HepG2 (cell line): ENCODE measurements around the gene SLC6A7. TPM values are rescaled to one million over a fixed set of nuclear protein-coding genes. Genes with fewer than 3 reads are reported as not detected.

Experiments used
- ATAC-seq: fragments of 200-7000 bp; cut with Tn5 transposase; 3 replicates; pipeline ENCODE4 v1.9.1; 2020; ENCODE audit warnings: mild to moderate bottlenecking, moderate library complexity
- BruUV-seq: library from RNA; stranded (reverse); fragments of 400-500 nt; replicated peaks from 2 replicates; lab custom pipeline; 2021; lab: Mats Ljungman, UMichigan
- CTCF ChIA-PET: fragments of 300-600 bp; formaldehyde crosslinking; extraction: SDS; loops from one replicate; lab custom pipeline; 2021; ENCODE audit warnings: low total read pairs, inconsistent platforms, low intra/inter-chr PET ratio; lab: Yijun Ruan, JAX
- POLR2A ChIA-PET: fragments of 350-600 bp; sonication (Branson Sonifier 250); formaldehyde crosslinking; loops from one replicate; lab custom pipeline; 2020; ENCODE audit warnings: antibody characterized with exemption, inconsistent platforms; lab: Yijun Ruan, JAX
- DNase-seq: peaks from one replicate; pipeline ENCODE4 v3.0.0-alpha.2; 2015; ENCODE audit warnings: low spot score
- FAIRE-seq: peaks from 3 replicates; lab custom pipeline; 2011; peaks lifted over from hg19 to GRCh38; lab: Jason Lieb, UNC
- H2AFZ ChIP-seq: one replicate; pipeline ENCODE4 v1.6.1; 2011; ENCODE audit warnings: low read length, inconsistent platforms
- H3K27ac ChIP-seq: fragments of 300-600 bp; 3 replicates; pipeline ENCODE4 v1.8.0; 2011; ENCODE audit warnings: mixed run types, mild to moderate bottlenecking, mixed read lengths, low read length, inconsistent platforms; ENCODE audit not compliant: insufficient read depth; ENCODE audit errors: extremely low read length
- H3K27me3 ChIP-seq, 2 experiments: fragments of 200-600 bp in 1 of 2; 2 replicates in 1 of 2; 3 replicates in 1 of 2; pipeline versions ENCODE4 v1.6.0 to v1.8.0; 2011; ENCODE audit warnings: low read length in 2 of 2, mild to moderate bottlenecking in 2 of 2, moderate library complexity in 2 of 2, inconsistent platforms in 1 of 2; ENCODE audit not compliant: insufficient read depth in 2 of 2, control insufficient read depth in 1 of 2
- H3K36me3 ChIP-seq, 2 experiments: fragments of 200-600 bp in 1 of 2; replicated peaks in 1 of 2; 2 replicates in 1 of 2; 3 replicates in 1 of 2; pipeline versions ENCODE4 v1.5.1 to v1.8.0; 2011; ENCODE audit warnings: low read length in 2 of 2, inconsistent platforms in 1 of 2; ENCODE audit not compliant: insufficient read depth in 2 of 2, control insufficient read depth in 1 of 2
- H3K4me1 ChIP-seq: 2 replicates; pipeline ENCODE4 v1.5.1; 2012; ENCODE audit warnings: low read length, inconsistent platforms; ENCODE audit not compliant: insufficient read depth
- H3K4me2 ChIP-seq: 2 replicates; pipeline ENCODE4 v1.6.0; 2011; ENCODE audit warnings: low read depth, low read length, inconsistent platforms
- H3K4me3 ChIP-seq, 3 experiments: fragments of 200-600 bp in 1 of 3; sonication (generic), shearing (Covaris generic) in 1 of 3; replicated peaks in 1 of 3; 2 replicates each; pipeline ENCODE4 v1.5.1; 2011 to 2016; ENCODE audit warnings: low read length in 3 of 3, inconsistent platforms in 2 of 3, low read depth in 2 of 3, mild to moderate bottlenecking in 2 of 3, control low read depth in 1 of 3, mixed read lengths in 1 of 3; ENCODE audit not compliant: insufficient read depth in 1 of 3
- H3K79me2 ChIP-seq: one replicate; pipeline ENCODE4 v1.6.1; 2011; ENCODE audit warnings: low read length, inconsistent platforms; ENCODE audit not compliant: insufficient read depth
- H3K9ac ChIP-seq: 2 replicates; pipeline ENCODE4 v1.6.0; 2011; ENCODE audit warnings: mild to moderate bottlenecking, low read depth, low read length, inconsistent platforms; ENCODE audit not compliant: insufficient read depth
- H3K9me3 ChIP-seq: 2 replicates; pipeline ENCODE4 v1.5.1; 2012; ENCODE audit warnings: mild to moderate bottlenecking, low read length
- H4K20me1 ChIP-seq: 2 replicates; pipeline ENCODE4 v1.6.0; 2011; ENCODE audit warnings: inconsistent platforms, mild to moderate bottlenecking, low read length, moderate library complexity; ENCODE audit not compliant: insufficient read depth
- MIXL1 ChIP-seq: IDR thresholded peaks from 2 replicates; pipeline ENCODE4 v1.6.1; 2016
- MYNN ChIP-seq: sonication (generic); formaldehyde crosslinking; IDR thresholded peaks from 2 replicates; pipeline ENCODE4 v1.4.0; 2020; ENCODE audit warnings: mild to moderate bottlenecking, low read depth, missing genetic modification reagents
- STAT5B ChIP-seq: sonication (generic); formaldehyde crosslinking; IDR thresholded peaks from 2 replicates; pipeline ENCODE4 v1.4.0; 2020; ENCODE audit warnings: missing genetic modification reagents
- ZNF124 ChIP-seq: sonication (generic); formaldehyde crosslinking; IDR thresholded peaks from 2 replicates; pipeline ENCODE4 v1.4.0; 2020; ENCODE audit warnings: missing genetic modification reagents
- ZNF333 ChIP-seq: sonication (generic); formaldehyde crosslinking; IDR thresholded peaks from 2 replicates; pipeline ENCODE4 v1.4.0; 2020; ENCODE audit warnings: mild to moderate bottlenecking, missing genetic modification reagents, borderline replicate concordance
- ZNF484 ChIP-seq: sonication (generic); formaldehyde crosslinking; IDR thresholded peaks from 2 replicates; pipeline ENCODE4 v1.5.1; 2020; ENCODE audit warnings: mild to moderate bottlenecking, low read depth, missing genetic modification reagents, borderline replicate concordance
- ZNF530 ChIP-seq: sonication (generic); formaldehyde crosslinking; IDR thresholded peaks from 2 replicates; pipeline ENCODE4 v1.5.0; 2020; ENCODE audit warnings: low read depth, mild to moderate bottlenecking, missing genetic modification reagents
- ZNF790 ChIP-seq: sonication (generic); formaldehyde crosslinking; IDR thresholded peaks from 2 replicates; pipeline ENCODE4 v1.8.0; 2022; ENCODE audit warnings: missing genetic modification reagents, mild to moderate bottlenecking, borderline replicate concordance
- WGBS: methylation state at CpG from one replicate; pipeline ENCODE4 v1.1.6; 2017; ENCODE audit warnings: low lambda C conversion rate; 5-methylcytosine and 5-hydroxymethylcytosine counted together
- in situ Hi-C: cut with HindIII; loops from 2 replicates; pipeline ENCODE4 v1.10.0; 2017; ENCODE audit warnings: low pct_unique_long_range_greater_than_20kb; ENCODE audit not compliant: extremely low pct_ligation_motif_present
- intact Hi-C: fragments of 100-400 bp; cut with micrococcal nuclease; formaldehyde crosslinking; loops from one replicate; pipeline ENCODE4 v1.10.0; 2022; ENCODE audit not compliant: unreplicated experiment
- polyA plus RNA-seq, 8 experiments: library from polyadenylated mRNA; depleted of rRNA in 3 of 8; stranded (reverse) in 7 of 8; unstranded in 1 of 8; fragments of >200 nt; fragmentation: Illumina TruSeq in 4 of 8; extraction: Trizol in 4 of 8; gene quantifications; 2 replicates each; pipeline versions ENCODE4 v1.2.1 to v1.2.3, GENCODE V29; 2011 to 2016; ENCODE audit warnings: low read depth in 4 of 8, missing spikeins in 1 of 8, mixed read lengths in 1 of 8; ENCODE audit not compliant: insufficient read depth in 1 of 8
- total RNA-seq, 5 experiments: library from RNA; depleted of rRNA; stranded (reverse); fragments of >200 nt; fragmentation: Illumina TruSeq; extraction: Trizol; gene quantifications; 2 replicates each; pipeline ENCODE4 v1.2.3, GENCODE V29; 2016; ENCODE audit warnings: low read depth in 1 of 5
- TF ChIP-seq, protein P1 (sequence below): sonication (generic); formaldehyde crosslinking; IDR thresholded peaks from 2 replicates; pipeline ENCODE4 v1.8.0; 2022; ENCODE audit warnings: missing genetic modification reagents, mild to moderate bottlenecking, moderate library complexity, borderline replicate concordance

SLC6A7 gene
- total and polyA plus RNA-seq, 2 of the 13 experiments (the other 11 are each of a cell fraction or from before 2014, with no cell fraction given), result not detected

DNA sequence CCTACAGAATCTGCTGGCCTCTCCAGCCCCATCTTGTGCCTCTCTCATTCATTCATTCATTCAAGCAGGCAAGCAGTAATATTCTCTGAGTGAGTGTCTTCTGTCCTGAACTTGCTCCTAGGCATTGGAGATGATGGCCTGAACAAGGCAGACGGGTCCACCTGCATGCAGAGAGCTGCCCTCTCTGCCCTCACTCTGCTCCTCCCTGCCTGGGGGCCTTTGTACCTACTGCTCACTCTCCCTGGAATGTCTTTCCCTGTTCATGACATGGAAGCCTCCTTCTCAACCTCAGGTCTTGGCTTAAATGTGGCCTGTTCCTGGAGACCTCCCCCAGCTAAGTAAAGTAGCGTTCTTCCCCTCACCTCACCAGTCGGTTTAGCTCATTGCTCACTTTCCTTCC, 16.7 kb upstream of the SLC6A7 start:
- Histone ChIP-seq H3K4me3 (no peak overlapping the region), H3K4me1 (peaks cover 5% of the 10 kb centered on the region), H4K20me1 (no peaks in the 10 kb centered on the region), H3K27ac (no peak overlapping the region), H3K79me2 (no peaks in the 10 kb centered on the region), H3K4me2 (no peak overlapping the region), H3K27me3 (peaks cover 0 to 29% of the 10 kb centered on the region in 2 experiments; a peak in 3 of 5 replicates), H3K9ac (no peak overlapping the region), H2AFZ (no peak overlapping the region), H3K36me3 (no peaks in the 10 kb centered on the region), H3K9me3 (no peaks in the 10 kb centered on the region)
- CTCF ChIA-PET, result no interaction called here
- DNase-seq, result no peak
- no TSS peak for BruUV-seq
- intact Hi-C loops (loop anchor here (1.0 kb wide), 1 partner anchor 36 kb away; no protein-coding TSS in a partner anchor), in situ Hi-C loops (no loop called here)
- 36% methylated on average over 3 of the region's 3 CpGs for WGBS
- TF ChIP-seq ZNF333 (no peak), MYNN (CRISPR knock-in tag) (no peak), STAT5B (CRISPR knock-in tag) (no peak), ZNF484 (CRISPR knock-in tag) (no peak), ZNF124 (no peak), MIXL1 (no peak), ZNF530 (CRISPR knock-in tag) (no peak), ZNF790 (CRISPR knock-in tag) (no peak)
- TF ChIP-seq, protein P1, sequence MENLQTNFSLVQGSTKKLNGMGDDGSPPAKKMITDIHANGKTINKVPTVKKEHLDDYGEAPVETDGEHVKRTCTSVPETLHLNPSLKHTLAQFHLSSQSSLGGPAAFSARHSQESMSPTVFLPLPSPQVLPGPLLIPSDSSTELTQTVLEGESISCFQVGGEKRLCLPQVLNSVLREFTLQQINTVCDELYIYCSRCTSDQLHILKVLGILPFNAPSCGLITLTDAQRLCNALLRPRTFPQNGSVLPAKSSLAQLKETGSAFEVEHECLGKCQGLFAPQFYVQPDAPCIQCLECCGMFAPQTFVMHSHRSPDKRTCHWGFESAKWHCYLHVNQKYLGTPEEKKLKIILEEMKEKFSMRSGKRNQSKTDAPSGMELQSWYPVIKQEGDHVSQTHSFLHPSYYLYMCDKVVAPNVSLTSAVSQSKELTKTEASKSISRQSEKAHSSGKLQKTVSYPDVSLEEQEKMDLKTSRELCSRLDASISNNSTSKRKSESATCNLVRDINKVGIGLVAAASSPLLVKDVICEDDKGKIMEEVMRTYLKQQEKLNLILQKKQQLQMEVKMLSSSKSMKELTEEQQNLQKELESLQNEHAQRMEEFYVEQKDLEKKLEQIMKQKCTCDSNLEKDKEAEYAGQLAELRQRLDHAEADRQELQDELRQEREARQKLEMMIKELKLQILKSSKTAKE (CRISPR knock-in tag), result no peak
- ATAC-seq, result no peak
- POLR2A ChIA-PET, result no interaction called here
- no peak for FAIRE-seq
